ENCODE results near the gene TNFAIP1. TPM values are rescaled to one million over a fixed set of nuclear protein-coding genes. Genes with fewer than 3 reads are reported as not detected.
A peak's percentile ranks its signal among the peaks of the same experiment; 100 is the strongest.
"Not testable (repeated sequence)": the region's sequence is repeated elsewhere in the genome, so short reads cannot be mapped to it uniquely, and the experiment has no call there.

TNFAIP1 gene
- total RNA-seq, 2 donors from 2014 or later: 29.6 to 39.8 TPM

- no peaks in the 10 kb centered on the region for H3K9me3 ChIP-seq
- intact Hi-C loops (cut with DNase I): no loop called here
- H3K4me1 ChIP-seq: peaks cover 8% of the 10 kb centered on the region
- no peaks in the 10 kb centered on the region for H3K36me3 ChIP-seq
- H3K27ac ChIP-seq: no peak overlapping the region
- no peak overlapping the region for H3K9ac ChIP-seq (ENCODE audit: low read depth in 2 of 2, low read length in 2 of 2)
- no peaks in the 10 kb centered on the region for H3K27me3 ChIP-seq
- H3K4me3 ChIP-seq: no peak overlapping the region
- TF ChIP-seq CTCF (IDR thresholded peaks at IDR 0.05): no peak
- no peak for DNase-seq
These were observed 2.3 kb upstream of the TNFAIP1 start for GRCh38 chr17:28333083-28333746.

DNA sequence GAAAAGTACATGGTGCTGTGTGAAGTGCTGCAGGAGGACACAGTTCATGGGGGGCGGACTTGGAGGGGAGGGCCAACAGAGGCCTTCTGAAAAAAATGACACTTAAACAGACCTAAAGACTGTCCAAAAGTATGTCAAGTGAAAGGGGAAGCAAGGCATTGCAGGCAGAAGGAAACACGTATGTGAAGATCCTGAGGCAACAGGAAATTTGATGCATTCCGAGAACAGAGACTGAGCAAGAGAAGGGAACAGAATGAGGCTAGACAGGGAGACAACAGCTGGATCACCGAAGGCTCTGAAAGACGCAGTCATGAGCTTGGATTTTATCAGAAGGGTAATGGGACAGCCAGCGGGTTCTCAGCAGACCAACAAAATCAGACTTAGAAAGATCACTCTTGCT, 1.4 kb upstream of the TNFAIP1 start:
- intact Hi-C loops (cut with DNase I): no loop called here
- no peaks in the 10 kb centered on the region for H3K36me3 ChIP-seq
- no peak for TF ChIP-seq CTCF (IDR thresholded peaks at IDR 0.05)
- peaks cover 8% of the 10 kb centered on the region for H3K4me1 ChIP-seq
- no peak overlapping the region for H3K27ac ChIP-seq
- H3K4me3 ChIP-seq: peak overlapping the region; percentile 96
- no peak for DNase-seq
- no peaks in the 10 kb centered on the region for H3K27me3 ChIP-seq
- H3K9me3 ChIP-seq: no peaks in the 10 kb centered on the region
- peak overlapping the region; percentile 72 to 76 for H3K9ac ChIP-seq (ENCODE audit: low read depth in 2 of 2, low read length in 2 of 2)

DNA sequence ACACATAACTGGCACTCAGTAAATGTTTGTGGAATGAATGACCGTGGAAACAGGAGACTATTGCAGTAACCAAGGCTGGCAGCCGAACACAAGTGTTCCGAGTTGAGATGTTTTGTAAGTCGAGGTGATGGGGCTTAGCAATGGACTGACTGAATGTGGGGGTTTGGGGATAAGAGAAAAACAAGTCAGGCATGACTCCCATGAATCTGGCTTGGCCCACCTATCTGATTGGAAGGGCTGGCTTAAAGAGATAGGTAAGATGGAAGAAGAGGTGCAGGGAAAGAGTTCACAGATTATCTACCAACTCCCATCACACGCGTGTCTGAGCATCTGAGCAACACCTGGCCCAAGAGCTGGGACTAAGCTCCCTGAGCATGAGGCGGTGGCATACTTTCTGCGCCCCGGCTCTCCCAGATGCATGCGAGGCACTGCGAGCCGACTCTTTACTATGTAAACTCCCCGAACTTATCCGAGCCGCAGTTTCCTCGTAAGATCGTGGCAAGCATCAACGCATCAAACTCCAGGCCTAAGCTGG, 828 bp upstream of the TNFAIP1 start:
- no peak for TF ChIP-seq CTCF (IDR thresholded peaks at IDR 0.05)
- Histone ChIP-seq H3K9ac (ENCODE audit: low read depth in 2 of 2, low read length in 2 of 2) (peak overlapping the region; percentile 72 to 76), H3K27ac (peak overlapping the region; percentile 79), H3K4me1 (peaks cover 8% of the 10 kb centered on the region), H3K9me3 (no peaks in the 10 kb centered on the region), H3K4me3 (peak overlapping the region; percentile 96), H3K36me3 (no peaks in the 10 kb centered on the region), H3K27me3 (no peaks in the 10 kb centered on the region)
- DNase-seq: no peak
- intact Hi-C loops (cut with DNase I): no loop called here

DNA sequence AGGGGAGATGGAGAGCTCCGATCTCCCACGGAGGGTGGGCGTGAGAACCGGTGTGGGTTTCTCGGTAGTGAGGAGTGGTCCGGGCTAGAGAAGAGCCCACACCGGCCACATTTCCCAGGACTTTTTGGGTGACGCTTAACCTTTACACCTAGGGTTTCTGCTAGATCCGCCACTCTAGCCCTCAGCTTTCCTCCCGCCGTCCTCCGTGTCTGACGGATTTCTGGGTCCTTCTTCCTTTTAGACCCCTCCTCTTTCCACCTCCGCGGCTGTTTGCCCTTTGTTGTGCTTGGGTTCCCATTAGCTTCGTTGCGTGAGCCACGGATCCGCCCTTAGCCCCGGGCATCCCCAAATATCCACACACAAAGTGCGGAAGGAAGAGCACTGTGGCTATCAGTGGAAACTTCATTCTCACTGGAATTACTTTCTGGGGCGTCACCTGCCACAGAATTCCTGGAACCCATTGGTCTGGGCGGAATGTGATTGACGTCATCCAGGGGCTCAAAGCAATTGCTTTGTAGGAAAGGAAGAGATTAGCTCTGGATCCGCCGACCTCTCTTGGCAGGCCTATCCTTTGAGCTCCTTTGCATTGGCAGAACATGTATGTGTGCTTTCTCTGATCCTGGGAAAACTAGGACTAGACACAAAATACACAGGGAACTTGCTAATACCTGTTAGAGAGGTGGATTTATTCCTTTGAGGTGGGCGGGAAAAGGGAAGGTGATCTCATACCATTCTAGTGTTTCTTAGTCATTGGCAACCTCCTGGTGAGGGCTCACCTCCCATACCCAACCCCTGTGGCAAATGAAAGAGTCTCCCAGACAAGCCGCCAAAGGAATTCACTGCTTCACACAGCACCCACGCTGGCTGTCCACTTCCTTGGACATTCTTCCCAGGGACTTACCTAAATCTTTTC, 654 bp downstream of the TNFAIP1 start:
- Histone ChIP-seq H3K36me3 (peaks cover under 1% of the 10 kb centered on the region), H3K4me3 (peak overlapping the region; percentile 96), H3K4me1 (peaks cover 8% of the 10 kb centered on the region), H3K27ac (peak overlapping the region; percentile 79), H3K9me3 (no peaks in the 10 kb centered on the region), H3K9ac (ENCODE audit: low read depth in 2 of 2, low read length in 2 of 2) (peak overlapping the region; percentile 89 to 94), H3K27me3 (no peaks in the 10 kb centered on the region)
- TF ChIP-seq CTCF (IDR thresholded peaks at IDR 0.05): no peak
- DNase-seq: peak; percentile 70
- intact Hi-C loops (cut with DNase I): no loop called here

GRCh38 chr17:28338056-28338768, 2.7 kb downstream of the TNFAIP1 start:
- H3K27me3 ChIP-seq: no peaks in the 10 kb centered on the region
- H3K4me3 ChIP-seq: no peak overlapping the region
- peak overlapping the region; percentile 5 for H3K27ac ChIP-seq
- no peak for DNase-seq
- no peak overlapping the region for H3K9ac ChIP-seq (ENCODE audit: low read depth in 2 of 2, low read length in 2 of 2)
- intact Hi-C loops (cut with DNase I): no loop called here
- H3K36me3 ChIP-seq: peaks cover 10% of the 10 kb centered on the region
- H3K4me1 ChIP-seq: peaks cover 8% of the 10 kb centered on the region
- H3K9me3 ChIP-seq: no peaks in the 10 kb centered on the region
- no peak for TF ChIP-seq CTCF (IDR thresholded peaks at IDR 0.05)

DNA sequence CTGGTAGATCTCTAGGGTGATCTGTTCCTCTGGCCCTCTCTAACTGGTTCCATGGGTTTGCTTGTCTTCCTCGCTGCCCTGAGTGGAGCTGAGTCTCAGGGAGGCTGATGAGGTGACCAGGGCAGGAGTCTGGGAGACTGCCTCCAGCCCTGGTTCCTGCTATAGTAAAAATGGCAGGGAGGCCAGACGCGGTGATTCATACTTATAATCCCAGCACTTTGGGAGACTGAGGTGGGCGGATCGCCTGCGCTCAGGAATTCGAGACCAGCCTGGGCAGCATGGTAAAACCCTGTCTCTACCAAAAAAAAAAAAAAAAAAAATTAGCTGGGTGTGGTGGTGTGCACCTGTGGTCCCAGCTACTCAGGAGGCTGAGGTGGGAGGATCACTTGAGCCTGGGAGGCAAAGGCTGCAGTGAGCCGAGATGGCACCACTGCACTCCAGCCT, 3.2 kb downstream of the TNFAIP1 start:
- H3K36me3 ChIP-seq; H3K4me1 ChIP-seq; H3K27me3 ChIP-seq; DNase-seq; H3K4me3 ChIP-seq; H3K9ac ChIP-seq (ENCODE audit: low read depth in 2 of 2, low read length in 2 of 2); H3K9me3 ChIP-seq; intact Hi-C loops (cut with DNase I): not testable (repeated sequence)
- H3K27ac ChIP-seq: peak overlapping the region; percentile 5

Data from colonic mucosa (tissue), 4 donors.